Neuron (in vitro differentiated cells): Measurements from ENCODE around the gene ROPN1B.
"Not testable (repeated sequence)": the region's sequence is repeated elsewhere in the genome, so short reads cannot be mapped to it uniquely, and the experiment has no call there.

Experiments used
- H2AFZ ChIP-seq: one replicate; pipeline ENCODE4 v1.6.1; 2013; ENCODE audit warnings: low read depth, mild to moderate bottlenecking, inconsistent platforms, low read length, moderate library complexity
- H3K27me3 ChIP-seq: one replicate; pipeline ENCODE4 v1.6.1; 2013; ENCODE audit warnings: low read length; ENCODE audit not compliant: insufficient read depth
- H3K36me3 ChIP-seq: one replicate; pipeline ENCODE4 v1.6.1; 2013; ENCODE audit warnings: low read length; ENCODE audit not compliant: insufficient read depth
- H3K4me1 ChIP-seq: one replicate; pipeline ENCODE4 v1.6.1; 2013; ENCODE audit warnings: low read length; ENCODE audit not compliant: insufficient read depth
- H3K4me3 ChIP-seq: 2 replicates; pipeline ENCODE4 v1.5.1; 2013; ENCODE audit warnings: mild to moderate bottlenecking, low read length, moderate library complexity
- H3K9me3 ChIP-seq: one replicate; pipeline ENCODE4 v1.6.1; 2013; ENCODE audit warnings: low read length

Gene ROPN1B

DNA sequence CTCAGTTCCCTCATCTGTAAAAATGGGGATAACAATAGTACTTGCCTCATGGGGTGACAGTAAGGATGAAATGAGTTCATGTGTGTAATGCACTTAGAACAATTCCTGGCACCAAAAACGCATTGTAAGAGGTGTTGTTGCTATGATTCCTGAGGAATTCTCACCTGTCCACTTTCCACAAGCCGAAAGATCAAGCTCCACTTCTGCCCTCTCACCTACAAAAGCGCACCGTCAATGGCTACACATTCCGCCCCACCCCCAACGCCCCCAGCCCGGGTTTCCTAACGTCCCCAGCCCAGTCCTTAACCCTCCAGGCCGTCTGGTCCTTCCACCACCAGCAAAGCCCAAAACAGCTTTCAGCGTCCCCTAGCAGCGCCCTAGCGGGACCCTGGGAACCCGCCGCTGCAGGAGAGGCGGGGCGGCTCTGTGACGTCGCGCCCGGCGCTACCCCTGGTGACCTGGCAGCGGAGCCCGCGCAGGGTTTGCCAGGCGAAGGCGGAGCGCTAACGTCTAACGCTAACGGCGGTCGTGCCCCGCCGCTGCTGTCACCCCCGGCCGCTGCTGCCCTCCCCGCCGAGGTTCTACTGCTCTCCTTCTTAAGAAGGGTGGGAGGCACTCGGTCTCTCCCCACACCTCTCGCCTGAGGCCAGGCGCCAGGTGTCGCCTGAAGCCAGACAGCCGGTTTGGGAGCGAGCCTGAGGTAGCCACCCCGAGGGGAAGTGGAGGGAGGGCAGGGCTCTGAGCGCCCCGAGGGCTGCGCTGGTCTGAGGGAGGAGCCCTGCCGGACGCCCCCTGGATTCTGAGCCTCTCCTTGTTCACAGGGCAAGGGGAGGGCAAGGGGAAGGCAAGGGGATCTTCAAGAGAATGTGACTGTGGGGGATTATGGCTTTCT, at the start of gene ROPN1B:
ROPN1B (plus strand) TSS at position 478 of the 892 bp plus-strand sequence. CDS start 2,877 bp downstream, outside the sequence.
- H3K27me3 ChIP-seq, result peaks cover 15% of the 10 kb centered on the region
- not testable (repeated sequence) for H3K36me3 ChIP-seq, H2AFZ ChIP-seq, H3K4me3 ChIP-seq, H3K4me1 ChIP-seq, H3K9me3 ChIP-seq

DNA sequence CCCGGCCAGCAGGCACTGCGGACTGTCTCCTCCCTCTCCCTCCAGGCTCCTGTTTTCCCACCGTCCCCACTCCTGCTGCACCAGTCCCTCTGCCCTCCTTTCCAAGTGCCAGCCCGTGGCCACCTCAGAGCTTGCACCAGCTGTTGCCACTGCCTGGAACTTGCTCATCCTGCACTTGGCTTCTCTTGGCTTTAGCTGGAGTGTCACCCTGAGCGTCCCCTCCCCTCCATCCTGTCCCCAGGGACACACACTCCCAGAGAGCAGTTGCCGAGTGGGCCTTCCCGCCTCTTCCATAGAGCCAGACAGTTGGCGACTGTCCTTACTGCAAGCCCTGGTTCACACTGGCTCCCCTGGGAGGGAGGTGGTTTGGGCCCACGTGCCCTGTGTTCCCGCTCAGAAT, 48.8 kb upstream of the ROPN1B start:
- not testable (repeated sequence) for H2AFZ ChIP-seq, H3K4me3 ChIP-seq, H3K27me3 ChIP-seq, H3K4me1 ChIP-seq, H3K36me3 ChIP-seq, H3K9me3 ChIP-seq

DNA sequence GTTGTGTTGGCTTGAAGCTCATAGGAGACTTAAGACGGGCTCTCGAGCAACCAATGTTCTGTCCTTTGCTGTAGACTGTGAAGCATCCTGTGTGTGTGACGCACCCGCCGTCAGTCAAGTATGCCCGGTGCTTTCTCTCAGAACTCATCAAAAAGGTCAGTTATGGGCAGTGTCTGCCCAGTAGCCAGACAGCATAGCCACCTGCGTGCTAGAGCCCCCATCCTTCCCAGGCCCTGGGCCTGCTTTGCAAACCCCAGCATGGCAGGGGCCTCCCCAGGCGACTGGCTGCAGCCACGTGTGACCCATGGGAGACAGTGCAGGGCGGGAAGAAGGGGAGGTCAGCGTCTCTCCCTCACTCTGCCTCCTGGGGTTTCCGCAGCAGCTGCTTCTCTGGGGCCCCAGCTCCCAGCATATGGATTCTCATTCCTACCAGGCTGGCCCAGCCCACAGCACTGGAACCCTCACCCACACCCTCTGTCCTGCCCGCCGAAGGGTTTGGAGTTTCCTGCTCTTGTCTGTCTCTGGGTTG, 48.2 kb upstream of the ROPN1B start:
- H3K4me3 ChIP-seq, H3K27me3 ChIP-seq, H3K36me3 ChIP-seq, H2AFZ ChIP-seq, H3K4me1 ChIP-seq, H3K9me3 ChIP-seq: not testable (repeated sequence)

DNA sequence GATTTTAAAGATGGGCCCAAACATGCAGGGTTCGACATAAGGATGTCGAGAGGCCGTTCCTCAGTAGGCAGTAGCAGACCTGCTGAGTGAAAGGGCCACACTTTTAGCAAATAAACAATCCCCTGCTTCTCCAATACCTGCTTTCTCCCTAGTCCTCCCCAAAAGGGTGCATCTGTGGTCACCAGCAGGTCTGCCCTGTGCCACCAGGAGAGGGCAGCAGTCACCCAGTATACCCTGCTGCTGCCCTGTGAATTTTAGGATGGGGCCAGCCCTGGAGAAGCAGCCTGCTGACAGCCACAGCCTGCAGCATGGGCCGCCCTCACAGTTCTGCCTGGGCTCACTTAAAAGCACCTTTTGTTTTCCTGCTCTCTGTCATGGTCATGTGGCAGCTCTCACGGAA, 47.3 kb upstream of the ROPN1B start:
- not testable (repeated sequence) for H3K4me3 ChIP-seq, H3K27me3 ChIP-seq, H2AFZ ChIP-seq, H3K36me3 ChIP-seq, H3K4me1 ChIP-seq, H3K9me3 ChIP-seq

DNA sequence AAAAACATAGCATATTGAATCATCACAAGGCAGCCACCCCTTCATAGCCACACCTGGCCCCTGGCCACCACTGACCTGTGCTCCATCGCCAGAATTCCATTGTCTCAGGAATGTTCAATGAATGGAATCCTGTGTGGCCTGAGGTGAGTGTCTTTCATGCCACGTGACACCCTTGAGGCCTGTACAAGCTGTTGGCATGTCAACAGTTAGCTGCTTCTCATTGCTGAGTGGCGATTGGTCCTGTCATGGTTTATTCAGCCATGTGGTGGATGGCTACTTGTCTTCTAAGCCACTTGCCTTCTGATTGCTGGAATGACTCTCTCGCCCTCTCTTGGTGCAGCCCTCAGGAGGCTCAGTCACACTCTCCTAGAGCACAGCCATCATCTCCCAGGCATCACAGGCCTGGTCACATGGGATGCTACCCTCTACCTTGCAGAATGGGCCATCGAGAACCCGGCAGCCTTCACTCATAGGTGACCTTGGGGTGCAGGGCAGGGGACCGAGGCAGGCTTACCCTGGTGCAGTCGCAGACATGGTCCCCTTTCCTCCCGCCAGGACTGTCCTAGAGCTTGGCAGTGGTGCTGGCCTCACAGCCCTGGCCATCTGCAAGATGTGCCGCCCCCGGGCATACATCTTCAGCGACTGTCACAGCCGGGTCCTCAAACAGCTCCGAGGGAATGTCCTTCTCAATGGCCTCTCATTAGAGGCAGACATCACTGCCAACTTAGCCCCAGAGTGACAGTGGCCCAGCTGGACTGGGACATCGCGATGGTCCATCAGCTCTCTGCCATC, 45.5 kb upstream of the ROPN1B start:
- H3K36me3 ChIP-seq, H3K4me3 ChIP-seq, H2AFZ ChIP-seq, H3K9me3 ChIP-seq, H3K4me1 ChIP-seq, H3K27me3 ChIP-seq: not testable (repeated sequence)

DNA sequence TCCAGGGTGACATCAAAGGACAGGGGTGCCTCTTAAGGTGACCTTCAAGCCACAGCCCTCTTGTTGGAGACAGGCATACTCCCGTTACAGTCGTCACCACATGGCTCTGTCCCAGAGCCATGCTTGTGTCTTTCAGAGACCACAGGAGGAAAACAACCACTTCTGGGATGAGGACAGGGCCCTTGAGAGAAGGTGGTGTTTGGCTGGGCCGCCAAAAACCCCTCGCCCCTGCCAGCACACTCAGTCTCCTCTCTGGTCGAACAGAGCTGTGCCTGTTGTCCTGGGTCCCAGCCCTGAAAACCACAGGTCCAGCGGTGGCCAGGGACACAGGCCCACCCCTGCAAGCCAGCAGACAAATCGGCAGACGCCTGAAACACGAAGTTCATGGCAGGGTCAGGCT, 44.7 kb upstream of the ROPN1B start:
- H3K36me3 ChIP-seq, H3K27me3 ChIP-seq, H3K4me1 ChIP-seq, H3K4me3 ChIP-seq, H2AFZ ChIP-seq, H3K9me3 ChIP-seq: not testable (repeated sequence)

DNA sequence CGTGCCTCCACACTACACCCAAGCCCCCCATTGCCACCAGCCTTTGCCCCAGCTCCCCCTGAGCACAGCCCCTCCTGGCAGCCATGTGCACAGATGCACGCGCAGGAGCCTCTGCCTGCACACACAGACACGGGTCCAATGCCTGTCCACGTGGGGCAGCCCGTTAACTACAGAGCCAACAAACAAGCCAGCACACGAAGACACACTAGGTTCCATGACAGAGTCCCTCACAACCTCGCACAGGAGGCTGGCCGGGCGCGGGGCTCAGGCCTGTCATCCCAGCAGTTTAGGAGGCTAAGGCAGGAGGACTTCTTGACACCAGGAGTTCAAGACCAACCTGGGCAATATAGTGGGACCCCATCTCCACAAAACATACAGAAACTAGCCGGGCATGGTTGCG, 43.3 kb upstream of the ROPN1B start:
- H3K9me3 ChIP-seq, H3K4me3 ChIP-seq, H3K4me1 ChIP-seq, H3K27me3 ChIP-seq, H2AFZ ChIP-seq, H3K36me3 ChIP-seq: not testable (repeated sequence)

DNA sequence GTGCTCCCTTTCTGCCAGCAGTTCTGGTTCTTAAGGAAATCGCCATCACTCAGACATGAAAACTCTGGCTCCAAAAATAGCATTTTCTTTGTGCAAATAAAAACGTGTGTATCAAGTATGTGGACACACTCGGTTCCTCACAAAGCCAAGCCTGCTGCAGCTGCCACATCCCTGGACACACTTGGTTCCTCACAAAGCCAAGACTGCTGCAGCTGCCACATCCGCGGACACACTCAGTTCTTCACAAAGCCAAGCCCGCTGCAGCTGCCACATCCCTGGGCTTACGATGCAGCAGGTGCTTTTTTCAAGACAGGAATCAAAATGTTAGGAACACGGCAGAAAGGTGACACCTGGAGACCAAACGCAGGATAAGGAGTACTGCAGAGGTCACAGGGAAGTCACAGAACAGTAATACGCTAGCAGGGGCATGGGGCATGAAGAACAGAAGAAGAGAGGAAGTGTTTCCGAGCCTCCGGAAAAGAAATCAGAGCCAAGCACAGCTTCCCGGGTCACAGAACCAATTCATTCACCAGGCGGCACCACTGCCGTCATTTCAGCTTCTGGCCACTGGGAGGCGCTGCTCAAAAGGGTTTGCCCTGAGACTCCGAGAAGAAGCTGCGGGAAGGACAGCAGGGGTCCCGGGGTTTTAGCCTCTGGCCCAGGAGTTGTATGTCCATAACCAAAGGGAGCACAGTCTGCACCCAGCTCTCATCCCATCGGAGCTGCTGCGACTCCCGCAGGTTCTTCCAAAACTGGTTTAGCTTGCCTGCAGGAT, 40.0 kb upstream of the ROPN1B start:
- H3K4me1 ChIP-seq, H3K4me3 ChIP-seq, H3K36me3 ChIP-seq, H3K27me3 ChIP-seq, H3K9me3 ChIP-seq, H2AFZ ChIP-seq: not testable (repeated sequence)

DNA sequence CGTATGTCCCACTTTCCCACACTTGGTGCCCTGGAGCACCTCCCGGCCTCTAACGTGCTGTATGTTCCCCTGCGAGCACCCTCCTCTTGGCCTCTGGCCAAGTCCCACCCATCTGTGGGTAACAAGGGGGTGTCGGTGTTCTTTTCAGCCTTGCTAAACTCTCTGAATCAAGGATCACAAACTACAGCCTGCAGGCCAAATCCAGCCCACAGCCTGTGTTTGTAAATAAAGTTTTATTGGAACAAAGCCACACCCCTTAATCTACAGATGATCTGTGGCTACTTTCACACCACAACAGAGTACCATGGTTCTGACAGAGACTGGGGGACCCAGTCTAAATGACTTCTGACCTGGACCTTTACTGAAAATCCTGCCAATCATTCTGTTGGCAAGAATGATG, 39.2 kb upstream of the ROPN1B start:
- H2AFZ ChIP-seq, H3K36me3 ChIP-seq, H3K9me3 ChIP-seq, H3K4me3 ChIP-seq, H3K4me1 ChIP-seq, H3K27me3 ChIP-seq: not testable (repeated sequence)

DNA sequence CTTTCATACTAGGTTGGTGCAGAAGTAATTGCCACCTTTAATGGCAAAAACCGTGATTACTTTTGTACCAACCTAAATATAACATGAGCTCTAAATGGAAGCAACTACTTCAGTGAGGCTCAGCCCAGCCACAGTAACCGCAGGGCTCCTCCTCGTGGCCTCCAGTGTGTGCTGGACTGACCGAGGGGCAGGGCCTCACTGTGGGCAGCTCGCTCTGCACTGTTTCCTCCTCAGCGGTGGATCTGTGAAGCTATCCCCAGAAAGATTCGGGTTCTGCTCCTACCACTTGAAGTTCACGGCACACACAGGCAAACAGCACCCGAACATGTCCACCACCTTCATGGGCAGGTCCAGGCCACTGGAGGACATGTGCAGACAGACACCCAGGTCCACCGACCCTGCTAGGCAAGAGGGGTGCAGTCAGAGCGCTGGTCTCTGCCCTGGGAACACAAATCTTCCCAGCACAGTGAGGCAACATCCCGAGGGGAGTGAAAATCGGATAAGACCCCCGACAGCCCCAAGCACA, 37.6 kb upstream of the ROPN1B start:
- not testable (repeated sequence) for H3K9me3 ChIP-seq, H3K36me3 ChIP-seq, H3K27me3 ChIP-seq, H3K4me1 ChIP-seq, H3K4me3 ChIP-seq, H2AFZ ChIP-seq

DNA sequence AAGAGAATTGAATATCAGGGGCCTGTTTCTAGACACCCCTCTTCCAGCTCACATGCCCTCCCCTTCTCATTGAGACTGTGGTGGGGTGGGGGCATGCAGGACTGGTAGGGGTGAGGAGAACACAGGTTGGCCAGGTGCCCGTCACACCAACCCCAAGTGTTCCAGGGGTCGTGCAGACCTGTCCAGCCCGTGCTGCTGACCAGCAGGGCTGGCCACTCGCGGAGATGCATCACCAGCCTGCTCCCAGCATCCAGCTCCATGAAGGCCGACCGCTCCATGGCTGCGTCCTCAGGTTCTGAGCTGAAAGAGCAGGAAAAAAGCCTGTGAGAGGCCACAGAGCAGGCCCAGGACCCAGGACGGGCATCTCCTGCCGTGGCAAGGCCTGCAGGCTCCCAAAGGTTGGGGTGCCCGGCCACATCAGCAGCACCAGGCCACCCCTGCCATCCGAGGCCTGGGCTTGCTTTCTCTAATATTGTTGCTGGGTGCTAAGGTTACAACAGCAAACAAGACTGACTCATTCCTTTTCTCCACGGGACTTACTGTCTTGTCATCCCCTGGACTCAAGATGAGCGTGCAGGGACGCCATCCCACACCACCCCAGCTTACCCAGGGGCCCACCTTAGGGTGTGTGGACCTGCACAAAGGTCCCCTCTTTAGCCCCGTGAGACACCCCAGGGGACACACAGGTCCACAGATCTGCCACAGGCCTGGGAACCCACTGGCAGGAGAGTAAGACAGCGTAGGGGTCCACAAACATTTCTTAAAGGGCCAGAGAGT, 35.4 kb upstream of the ROPN1B start:
- H3K27me3 ChIP-seq, H3K4me3 ChIP-seq, H2AFZ ChIP-seq, H3K9me3 ChIP-seq, H3K4me1 ChIP-seq, H3K36me3 ChIP-seq: not testable (repeated sequence)

DNA sequence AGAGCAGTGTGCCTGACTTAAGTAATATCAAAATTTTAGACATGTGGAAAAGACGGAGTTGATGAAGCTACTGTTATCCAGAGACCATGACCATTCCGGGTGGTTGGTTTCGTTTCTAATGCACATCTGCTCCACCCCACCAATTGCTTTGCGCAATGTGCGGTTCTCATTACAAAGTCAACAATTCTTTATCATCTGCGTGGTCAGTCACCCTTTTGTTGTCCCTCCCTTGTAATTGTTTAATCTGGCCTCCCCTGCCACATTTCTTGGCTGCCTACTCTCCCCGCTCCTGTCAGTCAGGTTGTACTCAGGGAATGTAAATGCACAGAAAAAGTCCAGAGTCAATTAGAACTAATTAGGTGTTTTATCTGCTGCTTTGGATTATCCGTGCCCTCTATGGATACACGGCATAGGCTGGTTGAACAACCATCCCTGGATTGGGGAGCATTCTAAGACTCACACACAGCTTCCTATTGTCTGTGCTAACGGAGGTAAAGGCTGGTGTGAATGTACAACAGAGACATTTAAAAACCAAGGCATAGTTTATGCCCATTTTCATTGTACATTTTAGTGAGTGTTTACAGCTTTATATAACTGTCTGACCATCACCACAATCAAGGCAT, 33.6 kb upstream of the ROPN1B start:
- not testable (repeated sequence) for H3K9me3 ChIP-seq, H3K4me3 ChIP-seq, H3K36me3 ChIP-seq, H3K4me1 ChIP-seq, H3K27me3 ChIP-seq, H2AFZ ChIP-seq
